Coronary artery (tissue), 2 donors: ENCODE data around the gene FBXO42.
"Not testable (repeated sequence)": the region's sequence is repeated elsewhere in the genome, so short reads cannot be mapped to it uniquely, and the experiment has no call there.

ENCODE experiments used
- DNase-seq: peaks from one replicate; pipeline ENCODE4 v3.0.0-alpha.2; 2017; ENCODE audit warnings: low spot score
- H3K27ac ChIP-seq, 2 donors: fragments of 200-600 bp; sonication (generic); one replicate each; pipeline ENCODE4 v1.5.1; 2016 to 2019
- H3K4me3 ChIP-seq: fragments of 200-600 bp; sonication (generic); 2 replicates; pipeline ENCODE4 v1.5.1; 2016; ENCODE audit warnings: mild to moderate bottlenecking, moderate library complexity
- TF ChIP-seq, protein P1 (sequence below): fragments of 200-600 bp; sonication (generic); IDR thresholded peaks from one replicate; pipeline ENCODE4 v1.5.1; 2019; ENCODE audit warnings: antibody characterized with exemption

FBXO42 gene

GRCh38 chr1:16258591-16259135 lies 93.6 kb downstream of the FBXO42 start:
- DNase-seq, result peak; percentile 8
- TF ChIP-seq, protein P1, sequence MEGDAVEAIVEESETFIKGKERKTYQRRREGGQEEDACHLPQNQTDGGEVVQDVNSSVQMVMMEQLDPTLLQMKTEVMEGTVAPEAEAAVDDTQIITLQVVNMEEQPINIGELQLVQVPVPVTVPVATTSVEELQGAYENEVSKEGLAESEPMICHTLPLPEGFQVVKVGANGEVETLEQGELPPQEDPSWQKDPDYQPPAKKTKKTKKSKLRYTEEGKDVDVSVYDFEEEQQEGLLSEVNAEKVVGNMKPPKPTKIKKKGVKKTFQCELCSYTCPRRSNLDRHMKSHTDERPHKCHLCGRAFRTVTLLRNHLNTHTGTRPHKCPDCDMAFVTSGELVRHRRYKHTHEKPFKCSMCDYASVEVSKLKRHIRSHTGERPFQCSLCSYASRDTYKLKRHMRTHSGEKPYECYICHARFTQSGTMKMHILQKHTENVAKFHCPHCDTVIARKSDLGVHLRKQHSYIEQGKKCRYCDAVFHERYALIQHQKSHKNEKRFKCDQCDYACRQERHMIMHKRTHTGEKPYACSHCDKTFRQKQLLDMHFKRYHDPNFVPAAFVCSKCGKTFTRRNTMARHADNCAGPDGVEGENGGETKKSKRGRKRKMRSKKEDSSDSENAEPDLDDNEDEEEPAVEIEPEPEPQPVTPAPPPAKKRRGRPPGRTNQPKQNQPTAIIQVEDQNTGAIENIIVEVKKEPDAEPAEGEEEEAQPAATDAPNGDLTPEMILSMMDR, result no peak
- Histone ChIP-seq H3K4me3 (no peak overlapping the region), H3K27ac (no peak overlapping the region)

DNA sequence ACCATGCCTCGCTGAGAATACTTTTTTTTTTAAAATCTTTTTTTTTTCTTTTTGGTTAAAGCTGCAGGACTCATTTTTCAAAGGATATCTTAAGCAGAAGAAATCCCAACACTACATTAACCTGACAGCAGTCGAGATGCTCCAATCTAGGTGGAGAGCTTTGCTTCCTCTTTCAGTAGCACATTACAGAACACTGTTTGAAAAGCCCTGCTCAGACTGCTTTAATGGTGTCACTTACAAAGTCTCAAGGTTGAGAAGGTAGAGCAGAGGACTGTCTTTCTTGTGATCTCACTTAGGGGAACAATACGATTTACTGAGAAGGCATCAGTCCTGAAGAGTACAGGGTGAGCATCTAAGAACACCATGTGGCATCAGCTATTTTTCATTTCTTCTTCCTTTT lies 94.3 kb downstream of the FBXO42 start:
- Histone ChIP-seq H3K4me3 (no peak overlapping the region), H3K27ac (no peak overlapping the region)
- DNase-seq, result no peak
- TF ChIP-seq, protein P1, result no peak

- H3K27ac ChIP-seq, H3K4me3 ChIP-seq: not testable (repeated sequence)
- DNase-seq, result peak; percentile 14
Measured at GRCh38 chr1:16257556-16257955, 94.7 kb downstream of the FBXO42 start.

- DNase-seq, result peak; percentile 16
- H3K4me3 ChIP-seq, result no peak overlapping the region
- TF ChIP-seq, protein P1, result no peak
- H3K27ac ChIP-seq, result no peak overlapping the region
Measured at GRCh38 chr1:16256478-16256877, 95.8 kb downstream of the FBXO42 start.

GRCh38 chr1:16254263-16254928 lies 97.9 kb downstream of the FBXO42 start:
- Histone ChIP-seq H3K27ac (peak overlapping the region in 1 of 2 donors; percentile 54), H3K4me3 (no peak overlapping the region)
- peak; percentile 55 for DNase-seq
- TF ChIP-seq, protein P1, result no peak

- DNase-seq, result peak; percentile 33
- no peak overlapping the region for H3K4me3 ChIP-seq
- peak overlapping the region in 1 of 2 donors; percentile 54 for H3K27ac ChIP-seq
- TF ChIP-seq, protein P1, result no peak
Measured at GRCh38 chr1:16253332-16253922, 98.9 kb downstream of the FBXO42 start.

DNA sequence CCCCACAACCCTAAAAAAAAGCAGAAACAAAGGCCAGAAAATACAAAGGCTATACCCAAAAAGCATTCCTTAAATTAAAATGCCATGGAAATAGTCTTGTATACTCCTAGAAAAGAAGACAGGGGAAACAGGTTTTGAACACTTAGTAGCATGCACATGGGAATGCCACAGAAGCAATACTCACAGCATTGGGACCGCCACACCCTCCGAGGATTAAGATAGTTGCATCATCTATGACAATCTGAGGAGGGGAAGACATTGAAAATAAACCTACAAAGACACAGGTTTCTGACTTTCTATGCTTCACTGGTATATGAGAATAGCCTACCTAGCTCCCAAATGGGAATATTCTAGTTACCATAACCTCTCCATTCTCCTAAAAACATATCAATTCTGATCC lies 99.4 kb downstream of the FBXO42 start:
- DNase-seq, result no peak
- Histone ChIP-seq H3K27ac (peak overlapping the region in 1 of 2 donors; percentile 54), H3K4me3 (no peak overlapping the region)
- TF ChIP-seq, protein P1, result no peak
